CD4-positive, alpha-beta T cell treated with Interleukin-6 for 4 hours (primary cell): ENCODE measurements around the gene GUCY1A1.

Source experiments
- DNase-seq: peaks from one replicate; pipeline ENCODE4 v3.0.0-alpha.2; 2020; ENCODE audit warnings: mixed read lengths

GUCY1A1 gene

GRCh38 chr4:155694100-155694785, 27.6 kb downstream of the GUCY1A1 start:
- DNase-seq = no peak

GRCh38 chr4:155696226-155696625, 29.6 kb downstream of the GUCY1A1 start:
- no peak for DNase-seq

GRCh38 chr4:155696726-155697125, 30.1 kb downstream of the GUCY1A1 start:
- DNase-seq = no peak

GRCh38 chr4:155701827-155702226, 35.2 kb downstream of the GUCY1A1 start:
- DNase-seq = no peak

GRCh38 chr4:155703486-155704247, 37.0 kb downstream of the GUCY1A1 start:
- no peak for DNase-seq

GRCh38 chr4:155704841-155705404, 38.3 kb downstream of the GUCY1A1 start:
- no peak for DNase-seq

GRCh38 chr4:155705664-155706063, 39.0 kb downstream of the GUCY1A1 start:
- no peak for DNase-seq

GRCh38 chr4:155706147-155706546, 39.5 kb downstream of the GUCY1A1 start:
- DNase-seq = no peak

GRCh38 chr4:155707251-155707650, 40.6 kb downstream of the GUCY1A1 start:
- no peak for DNase-seq

- DNase-seq = no peak
Measured at GRCh38 chr4:155708782-155709181, 42.1 kb downstream of the GUCY1A1 start.

- no peak for DNase-seq
Measured at GRCh38 chr4:155709918-155710317, 43.3 kb downstream of the GUCY1A1 start.

GRCh38 chr4:155711556-155711955, 44.9 kb downstream of the GUCY1A1 start:
- DNase-seq = no peak

GRCh38 chr4:155712846-155713245, 46.2 kb downstream of the GUCY1A1 start:
- DNase-seq = no peak

GRCh38 chr4:155713911-155714310, 47.3 kb downstream of the GUCY1A1 start:
- DNase-seq = no peak

- no peak for DNase-seq
Measured at GRCh38 chr4:155722336-155722735, 55.7 kb downstream of the GUCY1A1 start.

- DNase-seq = no peak
Measured at GRCh38 chr4:155722816-155723499, 56.3 kb downstream of the GUCY1A1 start.

- DNase-seq = no peak
Measured at GRCh38 chr4:155724731-155725130, 58.1 kb downstream of the GUCY1A1 start.

- no peak for DNase-seq
Measured at GRCh38 chr4:155734065-155734464, 67.4 kb downstream of the GUCY1A1 start.

- DNase-seq = no peak
Measured at GRCh38 chr4:155734951-155735350, 68.3 kb downstream of the GUCY1A1 start.

- no peak for DNase-seq
Measured at GRCh38 chr4:155735496-155735895, 68.8 kb downstream of the GUCY1A1 start.

GRCh38 chr4:155738548-155738947, 71.9 kb downstream of the GUCY1A1 start:
- DNase-seq = no peak

GRCh38 chr4:155741546-155741945, 74.9 kb downstream of the GUCY1A1 start:
- DNase-seq = no peak

- DNase-seq = no peak
Measured at GRCh38 chr4:155742310-155743015, 75.8 kb downstream of the GUCY1A1 start.
